ENCODE results near the gene NDRG3. TPM values are rescaled to one million over a fixed set of nuclear protein-coding genes. Genes with fewer than 3 reads are reported as not detected.

NDRG3 gene
- total and polyA plus RNA-seq, 10 of the 15 experiments (the other 5 are each of a cell fraction or from before 2014, with no cell fraction given), result 11.2 to 29.7 (median 14.9) TPM

DNA sequence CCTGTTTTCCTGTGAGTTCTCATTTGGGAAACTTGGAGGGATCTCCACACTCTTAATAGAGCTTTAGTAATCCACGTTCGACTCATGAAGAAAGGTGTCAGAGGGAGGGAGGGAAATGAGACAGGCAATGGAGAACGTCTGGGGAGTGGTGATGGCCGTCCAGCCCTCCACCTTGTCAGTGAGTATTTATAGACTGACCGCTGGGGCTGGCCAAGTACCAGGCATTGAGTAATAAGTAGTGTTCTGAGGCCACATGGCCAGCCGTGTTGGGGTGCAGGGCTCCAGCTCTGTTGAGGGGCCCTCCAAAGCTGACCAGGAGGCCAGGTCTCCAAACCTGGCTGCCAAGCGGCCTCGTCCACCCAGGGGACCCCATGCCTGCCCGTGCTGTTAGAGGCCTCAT lies 39.0 kb upstream of the NDRG3 start (continued):
- TF ChIP-seq EP300 (IDR thresholded peaks at IDR 0.05; ENCODE audit: borderline replicate concordance in 1 of 2, control insufficient read depth in 1 of 2, low read depth in 2 of 2, low read length in 2 of 2), result no peak

DNA sequence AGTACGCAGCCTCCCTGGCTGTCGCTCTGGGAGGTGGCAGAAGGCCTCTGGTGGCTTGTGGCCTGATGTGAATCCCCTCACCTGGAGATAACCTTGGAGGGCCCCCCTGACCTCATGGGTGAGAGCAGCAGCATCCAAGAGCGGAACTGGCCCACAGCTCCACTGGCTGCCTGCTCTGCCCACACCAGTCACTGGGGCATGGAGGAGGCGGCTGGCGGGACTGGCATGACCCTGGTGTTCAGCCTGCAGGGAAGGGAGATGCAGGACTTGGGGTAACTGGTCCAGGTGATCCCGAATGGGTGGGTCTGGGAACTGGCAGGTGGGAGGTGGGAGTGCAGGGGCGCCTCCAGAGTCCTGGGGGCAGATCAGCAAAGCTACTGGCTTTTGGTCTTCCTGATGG lies 38.2 kb upstream of the NDRG3 start:
- Histone ChIP-seq H3K27me3 (replicated peaks in 1 of 2; ENCODE audit: control insufficient read depth in 2 of 2, insufficient read depth in 2 of 2, low read length in 1 of 2) (no peaks in the 10 kb centered on the region), H3K4me1 (ENCODE audit: control insufficient read depth, insufficient read depth, low read length) (no peaks in the 10 kb centered on the region), H3K79me2 (ENCODE audit: control insufficient read depth, insufficient read depth, low read length) (no peaks in the 10 kb centered on the region), H3K9me3 (replicated peaks; ENCODE audit: control insufficient read depth, insufficient read depth, low read length) (no peaks in the 10 kb centered on the region), H3K9ac (ENCODE audit: control insufficient read depth, insufficient read depth, low read length) (no peak overlapping the region), H3K36me3 (ENCODE audit: control insufficient read depth in 2 of 2, insufficient read depth in 2 of 2, low read length in 1 of 2) (peaks cover 0 to 8% of the 10 kb centered on the region in 2 experiments; a peak in 2 of 4 replicates), H2AFZ (ENCODE audit: control insufficient read depth, low read depth, low read length) (no peak overlapping the region), H4K20me1 (ENCODE audit: control insufficient read depth, insufficient read depth) (no peaks in the 10 kb centered on the region), H3K4me2 (ENCODE audit: control insufficient read depth, insufficient read depth) (no peak overlapping the region), H3K27ac (ENCODE audit: control insufficient read depth, insufficient read depth) (no peak overlapping the region), H3K4me3 (no peak overlapping the region)
- DNase-seq (ENCODE audit: low read depth, low spot score) (no peak), ATAC-seq (no peak), FAIRE-seq (no peak)
- intact Hi-C loops (cut with micrococcal nuclease; ENCODE audit: unreplicated experiment) (no loop called here), in situ Hi-C loops (cut with MboI) (no loop called here)
- 92% methylated on average over 7 of the region's 7 CpGs for WGBS (ENCODE audit: insufficient coverage, insufficient replicate concordance, low lambda C conversion rate, missing lambda C conversion rate)
- ChIA-PET SMC1A (ENCODE audit: uncharacterized antibody, unreplicated experiment) (no interaction called here), RAD21 (ENCODE audit: unreplicated experiment) (no interaction called here), POLR2A (no interaction called here), CTCF (interaction anchor here (1.1 kb wide), 1 partner anchor 10 kb away, joined by 3 read pairs; the partner anchor contains the start of gene DSN1)
- BruUV-seq (replicated peaks), result no TSS peak
- TF ChIP-seq, protein P1, sequence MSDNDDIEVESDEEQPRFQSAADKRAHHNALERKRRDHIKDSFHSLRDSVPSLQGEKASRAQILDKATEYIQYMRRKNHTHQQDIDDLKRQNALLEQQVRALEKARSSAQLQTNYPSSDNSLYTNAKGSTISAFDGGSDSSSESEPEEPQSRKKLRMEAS (IDR thresholded peaks at IDR 0.05; ENCODE audit: low read depth, low read length), result no peak
- TF ChIP-seq HCFC1 (IDR thresholded peaks at IDR 0.05; ENCODE audit: low read length), result no peak
- TF ChIP-seq ZNF274 (IDR thresholded peaks at IDR 0.05; ENCODE audit: insufficient read depth, insufficient read length), result no peak
- no peak for TF ChIP-seq TCF7 (IDR thresholded peaks at IDR 0.05; ENCODE audit: borderline replicate concordance)
- TF ChIP-seq RAD51 (IDR thresholded peaks at IDR 0.05), result no peak
- TF ChIP-seq, protein P2, sequence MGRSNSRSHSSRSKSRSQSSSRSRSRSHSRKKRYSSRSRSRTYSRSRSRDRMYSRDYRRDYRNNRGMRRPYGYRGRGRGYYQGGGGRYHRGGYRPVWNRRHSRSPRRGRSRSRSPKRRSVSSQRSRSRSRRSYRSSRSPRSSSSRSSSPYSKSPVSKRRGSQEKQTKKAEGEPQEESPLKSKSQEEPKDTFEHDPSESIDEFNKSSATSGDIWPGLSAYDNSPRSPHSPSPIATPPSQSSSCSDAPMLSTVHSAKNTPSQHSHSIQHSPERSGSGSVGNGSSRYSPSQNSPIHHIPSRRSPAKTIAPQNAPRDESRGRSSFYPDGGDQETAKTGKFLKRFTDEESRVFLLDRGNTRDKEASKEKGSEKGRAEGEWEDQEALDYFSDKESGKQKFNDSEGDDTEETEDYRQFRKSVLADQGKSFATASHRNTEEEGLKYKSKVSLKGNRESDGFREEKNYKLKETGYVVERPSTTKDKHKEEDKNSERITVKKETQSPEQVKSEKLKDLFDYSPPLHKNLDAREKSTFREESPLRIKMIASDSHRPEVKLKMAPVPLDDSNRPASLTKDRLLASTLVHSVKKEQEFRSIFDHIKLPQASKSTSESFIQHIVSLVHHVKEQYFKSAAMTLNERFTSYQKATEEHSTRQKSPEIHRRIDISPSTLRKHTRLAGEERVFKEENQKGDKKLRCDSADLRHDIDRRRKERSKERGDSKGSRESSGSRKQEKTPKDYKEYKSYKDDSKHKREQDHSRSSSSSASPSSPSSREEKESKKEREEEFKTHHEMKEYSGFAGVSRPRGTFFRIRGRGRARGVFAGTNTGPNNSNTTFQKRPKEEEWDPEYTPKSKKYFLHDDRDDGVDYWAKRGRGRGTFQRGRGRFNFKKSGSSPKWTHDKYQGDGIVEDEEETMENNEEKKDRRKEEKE (IDR thresholded peaks at IDR 0.05), result no peak
- TF ChIP-seq BHLHE40 (IDR thresholded peaks at IDR 0.05; ENCODE audit: borderline replicate concordance in 1 of 2, low read depth in 2 of 2, low read length in 1 of 2), result no peak
- no peak for TF ChIP-seq RBBP5 (conservative IDR thresholded peaks at IDR 0.05)
- no peak for TF ChIP-seq EZH2 (IDR thresholded peaks at IDR 0.05; ENCODE audit: borderline replicate concordance, control insufficient read depth, low read depth, low read length)
- TF ChIP-seq, protein P3, sequence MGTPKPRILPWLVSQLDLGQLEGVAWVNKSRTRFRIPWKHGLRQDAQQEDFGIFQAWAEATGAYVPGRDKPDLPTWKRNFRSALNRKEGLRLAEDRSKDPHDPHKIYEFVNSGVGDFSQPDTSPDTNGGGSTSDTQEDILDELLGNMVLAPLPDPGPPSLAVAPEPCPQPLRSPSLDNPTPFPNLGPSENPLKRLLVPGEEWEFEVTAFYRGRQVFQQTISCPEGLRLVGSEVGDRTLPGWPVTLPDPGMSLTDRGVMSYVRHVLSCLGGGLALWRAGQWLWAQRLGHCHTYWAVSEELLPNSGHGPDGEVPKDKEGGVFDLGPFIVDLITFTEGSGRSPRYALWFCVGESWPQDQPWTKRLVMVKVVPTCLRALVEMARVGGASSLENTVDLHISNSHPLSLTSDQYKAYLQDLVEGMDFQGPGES (IDR thresholded peaks at IDR 0.05), result no peak
- no peak for TF ChIP-seq TBL1XR1 (IDR thresholded peaks at IDR 0.05; ENCODE audit: low read depth, low read length)
- TF ChIP-seq MTA2 (IDR thresholded peaks at IDR 0.05; ENCODE audit: low read depth), result no peak
- TF ChIP-seq, protein P4, sequence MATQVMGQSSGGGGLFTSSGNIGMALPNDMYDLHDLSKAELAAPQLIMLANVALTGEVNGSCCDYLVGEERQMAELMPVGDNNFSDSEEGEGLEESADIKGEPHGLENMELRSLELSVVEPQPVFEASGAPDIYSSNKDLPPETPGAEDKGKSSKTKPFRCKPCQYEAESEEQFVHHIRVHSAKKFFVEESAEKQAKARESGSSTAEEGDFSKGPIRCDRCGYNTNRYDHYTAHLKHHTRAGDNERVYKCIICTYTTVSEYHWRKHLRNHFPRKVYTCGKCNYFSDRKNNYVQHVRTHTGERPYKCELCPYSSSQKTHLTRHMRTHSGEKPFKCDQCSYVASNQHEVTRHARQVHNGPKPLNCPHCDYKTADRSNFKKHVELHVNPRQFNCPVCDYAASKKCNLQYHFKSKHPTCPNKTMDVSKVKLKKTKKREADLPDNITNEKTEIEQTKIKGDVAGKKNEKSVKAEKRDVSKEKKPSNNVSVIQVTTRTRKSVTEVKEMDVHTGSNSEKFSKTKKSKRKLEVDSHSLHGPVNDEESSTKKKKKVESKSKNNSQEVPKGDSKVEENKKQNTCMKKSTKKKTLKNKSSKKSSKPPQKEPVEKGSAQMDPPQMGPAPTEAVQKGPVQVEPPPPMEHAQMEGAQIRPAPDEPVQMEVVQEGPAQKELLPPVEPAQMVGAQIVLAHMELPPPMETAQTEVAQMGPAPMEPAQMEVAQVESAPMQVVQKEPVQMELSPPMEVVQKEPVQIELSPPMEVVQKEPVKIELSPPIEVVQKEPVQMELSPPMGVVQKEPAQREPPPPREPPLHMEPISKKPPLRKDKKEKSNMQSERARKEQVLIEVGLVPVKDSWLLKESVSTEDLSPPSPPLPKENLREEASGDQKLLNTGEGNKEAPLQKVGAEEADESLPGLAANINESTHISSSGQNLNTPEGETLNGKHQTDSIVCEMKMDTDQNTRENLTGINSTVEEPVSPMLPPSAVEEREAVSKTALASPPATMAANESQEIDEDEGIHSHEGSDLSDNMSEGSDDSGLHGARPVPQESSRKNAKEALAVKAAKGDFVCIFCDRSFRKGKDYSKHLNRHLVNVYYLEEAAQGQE (IDR thresholded peaks at IDR 0.05; ENCODE audit: low read depth, low read length), result no peak
- no peak for TF ChIP-seq DPF2 (IDR thresholded peaks at IDR 0.05)
- TF ChIP-seq KAT2A (conservative IDR thresholded peaks at IDR 0.05; ENCODE audit: control insufficient read depth, low read depth, low read length), result no peak
